OCI-LY7 (cell line): ENCODE measurements around the gene UBXN7. TPM values are rescaled to one million over a fixed set of nuclear protein-coding genes. Genes with fewer than 3 reads are reported as not detected.

ENCODE experiments used
- BruUV-seq: library from RNA; stranded (reverse); fragments of 400-500 nt; replicated peaks from 2 replicates; lab custom pipeline; 2021; lab: Mats Ljungman, UMichigan
- CTCF ChIA-PET: fragments of 300-600 bp; sonication (Branson Sonifier 250); formaldehyde crosslinking; loops from one replicate; lab custom pipeline; 2022; ENCODE audit warnings: antibody characterized with exemption; ENCODE audit not compliant: unreplicated experiment; lab: Charles Lee
- POLR2A ChIA-PET: fragments of 300-600 bp; sonication (Branson Sonifier 250); formaldehyde crosslinking; loops from one replicate; lab custom pipeline; 2022; ENCODE audit warnings: antibody characterized with exemption; lab: Charles Lee
- DNase-seq: peaks from one replicate; pipeline ENCODE4 v3.0.0-alpha.2; 2015; ENCODE audit warnings: low spot score
- H2AFZ ChIP-seq: fragments of 200-600 bp; sonication (generic), shearing (Covaris generic); 2 replicates; pipeline ENCODE4 v1.6.1; 2014; ENCODE audit warnings: mild to moderate bottlenecking, antibody characterized with exemption, low read length, moderate library complexity
- H3K27ac ChIP-seq: fragments of 200-600 bp; sonication (generic); 2 replicates; pipeline ENCODE4 v1.5.1; 2014; ENCODE audit warnings: mixed run types, low read depth, mild to moderate bottlenecking, moderate library complexity, low read length, inconsistent platforms; ENCODE audit not compliant: poor library complexity, severe bottlenecking
- H3K36me3 ChIP-seq: fragments of 200-600 bp; sonication (generic); 2 replicates; pipeline ENCODE4 v1.6.1; 2014; ENCODE audit warnings: mild to moderate bottlenecking, antibody characterized with exemption, low read length, moderate library complexity, mixed read lengths; ENCODE audit not compliant: insufficient read depth
- H3K4me1 ChIP-seq: fragments of 200-600 bp; sonication (generic); 2 replicates; pipeline ENCODE4 v1.5.1; 2014; ENCODE audit warnings: mild to moderate bottlenecking, low read length; ENCODE audit not compliant: insufficient read depth, poor library complexity, severe bottlenecking
- H3K4me2 ChIP-seq: fragments of 200-600 bp; sonication (generic); 2 replicates; pipeline ENCODE4 v1.6.1; 2014; ENCODE audit warnings: mild to moderate bottlenecking, low read length
- H3K4me3 ChIP-seq: fragments of 200-600 bp; sonication (generic); 2 replicates; pipeline ENCODE4 v1.5.1; 2014; ENCODE audit warnings: mild to moderate bottlenecking, low read depth, low read length; ENCODE audit not compliant: poor library complexity, severe bottlenecking
- H3K79me2 ChIP-seq: fragments of 200-600 bp; sonication (generic); 2 replicates; pipeline ENCODE4 v1.6.1; 2016; ENCODE audit warnings: low read depth, mild to moderate bottlenecking, low read length, moderate library complexity, mixed read lengths; ENCODE audit not compliant: insufficient read depth
- H3K9me2 ChIP-seq: fragments of 200-600 bp; sonication (generic); 2 replicates; pipeline ENCODE4 v1.6.1; 2016; ENCODE audit warnings: mild to moderate bottlenecking, low read length, mixed read lengths; ENCODE audit not compliant: insufficient read depth
- H3K9me3 ChIP-seq: fragments of 200-600 bp; sonication (generic); 2 replicates; pipeline ENCODE4 v1.6.1; 2014; ENCODE audit warnings: mild to moderate bottlenecking, mixed run types, low read length, mixed read lengths
- H4K20me1 ChIP-seq: fragments of 200-600 bp; sonication (generic); 2 replicates; pipeline ENCODE4 v1.6.1; 2014; ENCODE audit warnings: mild to moderate bottlenecking, antibody characterized with exemption, low read length, moderate library complexity, mixed read lengths; ENCODE audit not compliant: insufficient read depth
- CTCF ChIP-seq: fragments of 200-600 bp; sonication (generic); conservative IDR thresholded peaks from 2 replicates; pipeline ENCODE4 v1.5.1; 2014; ENCODE audit warnings: mild to moderate bottlenecking, antibody characterized with exemption, low read length, moderate library complexity, mixed read lengths
- EZH2phosphoT487 ChIP-seq: fragments of 200-600 bp; sonication (generic); IDR thresholded peaks from 2 replicates; pipeline ENCODE4 v1.6.1; 2018; ENCODE audit warnings: low read depth, borderline replicate concordance, mild to moderate bottlenecking, mixed run types, antibody characterized with exemption, low read length, moderate library complexity, mixed read lengths
- intact Hi-C: fragments of 100-400 bp; cut with micrococcal nuclease; formaldehyde crosslinking; loops from one replicate; pipeline ENCODE4 v1.10.0; 2022; ENCODE audit not compliant: unreplicated experiment
- total RNA-seq, 2 experiments: library from RNA; depleted of rRNA in 1 of 2; stranded (reverse); fragments of >200 nt in 1 of 2; shearing (Covaris generic) in 1 of 2; gene quantifications; 2 replicates each; pipeline ENCODE4 v1.2.3, GENCODE V29; 2014 to 2022

The UBXN7 gene
- total RNA-seq, 2 experiments from 2014 or later: 12.7 to 73.4 TPM

GRCh38 chr3:196334982-196335381 lies 97.2 kb downstream of the UBXN7 start:
- no peaks in the 10 kb centered on the region for H3K36me3 ChIP-seq
- BruUV-seq: no TSS peak
- no peaks in the 10 kb centered on the region for H3K9me3 ChIP-seq
- no peaks in the 10 kb centered on the region for H3K9me2 ChIP-seq
- H2AFZ ChIP-seq: no peak overlapping the region
- POLR2A ChIA-PET: no interaction called here
- CTCF ChIA-PET: no interaction called here
- DNase-seq: no peak
- TF ChIP-seq CTCF (no peak), EZH2phosphoT487 (no peak)
- no peak overlapping the region for H3K27ac ChIP-seq
- H3K4me1 ChIP-seq: no peaks in the 10 kb centered on the region
- no peaks in the 10 kb centered on the region for H3K79me2 ChIP-seq
- no peak overlapping the region for H3K4me2 ChIP-seq
- no peaks in the 10 kb centered on the region for H4K20me1 ChIP-seq
- no peak overlapping the region for H3K4me3 ChIP-seq
- intact Hi-C loops: no loop called here

- intact Hi-C loops: no loop called here
- Histone ChIP-seq H3K36me3 (no peaks in the 10 kb centered on the region), H3K27ac (no peak overlapping the region), H3K9me3 (no peaks in the 10 kb centered on the region), H3K4me3 (no peak overlapping the region), H3K4me2 (no peak overlapping the region), H4K20me1 (no peaks in the 10 kb centered on the region), H3K79me2 (no peaks in the 10 kb centered on the region), H3K4me1 (no peaks in the 10 kb centered on the region), H3K9me2 (no peaks in the 10 kb centered on the region), H2AFZ (no peak overlapping the region)
- CTCF ChIA-PET: no interaction called here
- no peak for DNase-seq
- TF ChIP-seq EZH2phosphoT487 (no peak), CTCF (no peak)
- POLR2A ChIA-PET: no interaction called here
- BruUV-seq: no TSS peak
Measured at GRCh38 chr3:196332168-196332567, 100.1 kb downstream of the UBXN7 start.

- H3K9me3 ChIP-seq: no peaks in the 10 kb centered on the region
- H3K27ac ChIP-seq: no peak overlapping the region
- no peaks in the 10 kb centered on the region for H3K36me3 ChIP-seq
- intact Hi-C loops: no loop called here
- no peaks in the 10 kb centered on the region for H3K4me1 ChIP-seq
- TF ChIP-seq CTCF (no peak), EZH2phosphoT487 (no peak)
- no peak overlapping the region for H2AFZ ChIP-seq
- no peaks in the 10 kb centered on the region for H3K79me2 ChIP-seq
- H3K9me2 ChIP-seq: no peaks in the 10 kb centered on the region
- no peak for DNase-seq
- H3K4me3 ChIP-seq: no peak overlapping the region
- BruUV-seq: no TSS peak
- CTCF ChIA-PET: no interaction called here
- H3K4me2 ChIP-seq: no peak overlapping the region
- H4K20me1 ChIP-seq: no peaks in the 10 kb centered on the region
- POLR2A ChIA-PET: no interaction called here
Measured at GRCh38 chr3:196327405-196327804, 104.8 kb downstream of the UBXN7 start.
